ENCODE measurements around the gene MPZL1.

Gene MPZL1

GRCh38 chr1:167675440-167675839, 46.3 kb upstream of the MPZL1 start:
- no peak for ATAC-seq
- TF ChIP-seq TOX (CRISPR knock-in tag; IDR thresholded peaks at IDR 0.05; ENCODE audit: borderline replicate concordance) (no peak), RARB (CRISPR knock-in tag; IDR thresholded peaks at IDR 0.05) (no peak), OSR1 (CRISPR knock-in tag; IDR thresholded peaks at IDR 0.05) (no peak), ARNTL (CRISPR knock-in tag; IDR thresholded peaks at IDR 0.05; ENCODE audit: borderline replicate concordance, low read depth) (no peak)

DNA sequence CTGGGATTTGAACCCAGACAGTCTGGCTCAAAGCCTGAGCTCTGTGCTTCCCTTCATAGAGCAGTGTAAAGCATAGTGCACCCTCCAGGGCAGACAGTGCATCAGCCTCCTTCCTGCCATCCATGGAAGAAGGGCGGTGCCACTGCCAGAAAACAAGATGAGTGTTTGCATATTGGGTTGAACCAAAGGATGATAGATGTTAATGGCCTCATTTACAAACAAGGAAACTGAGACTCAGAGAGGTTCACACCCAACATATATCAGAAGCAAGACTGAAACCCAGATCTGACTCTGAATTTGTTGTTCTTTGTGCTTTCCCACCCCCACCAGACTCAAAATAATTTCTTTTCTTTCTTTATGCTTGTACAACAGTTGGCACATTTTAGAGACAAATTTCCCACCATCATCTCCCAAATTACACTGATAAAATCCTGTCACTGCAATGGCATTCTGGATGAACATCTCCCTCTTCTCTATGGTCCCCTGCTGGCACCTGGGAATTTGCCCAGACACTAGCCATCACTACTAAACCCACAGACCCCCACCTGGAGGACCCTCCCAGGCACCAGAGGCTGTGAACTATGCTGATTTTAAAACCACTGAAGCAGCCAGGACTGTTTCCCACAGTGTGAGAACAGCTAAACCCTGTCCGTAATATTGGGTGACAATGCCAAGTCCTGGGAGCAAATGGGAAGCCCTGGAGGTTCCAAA, 45.4 kb upstream of the MPZL1 start:
- TF ChIP-seq, protein P1, sequence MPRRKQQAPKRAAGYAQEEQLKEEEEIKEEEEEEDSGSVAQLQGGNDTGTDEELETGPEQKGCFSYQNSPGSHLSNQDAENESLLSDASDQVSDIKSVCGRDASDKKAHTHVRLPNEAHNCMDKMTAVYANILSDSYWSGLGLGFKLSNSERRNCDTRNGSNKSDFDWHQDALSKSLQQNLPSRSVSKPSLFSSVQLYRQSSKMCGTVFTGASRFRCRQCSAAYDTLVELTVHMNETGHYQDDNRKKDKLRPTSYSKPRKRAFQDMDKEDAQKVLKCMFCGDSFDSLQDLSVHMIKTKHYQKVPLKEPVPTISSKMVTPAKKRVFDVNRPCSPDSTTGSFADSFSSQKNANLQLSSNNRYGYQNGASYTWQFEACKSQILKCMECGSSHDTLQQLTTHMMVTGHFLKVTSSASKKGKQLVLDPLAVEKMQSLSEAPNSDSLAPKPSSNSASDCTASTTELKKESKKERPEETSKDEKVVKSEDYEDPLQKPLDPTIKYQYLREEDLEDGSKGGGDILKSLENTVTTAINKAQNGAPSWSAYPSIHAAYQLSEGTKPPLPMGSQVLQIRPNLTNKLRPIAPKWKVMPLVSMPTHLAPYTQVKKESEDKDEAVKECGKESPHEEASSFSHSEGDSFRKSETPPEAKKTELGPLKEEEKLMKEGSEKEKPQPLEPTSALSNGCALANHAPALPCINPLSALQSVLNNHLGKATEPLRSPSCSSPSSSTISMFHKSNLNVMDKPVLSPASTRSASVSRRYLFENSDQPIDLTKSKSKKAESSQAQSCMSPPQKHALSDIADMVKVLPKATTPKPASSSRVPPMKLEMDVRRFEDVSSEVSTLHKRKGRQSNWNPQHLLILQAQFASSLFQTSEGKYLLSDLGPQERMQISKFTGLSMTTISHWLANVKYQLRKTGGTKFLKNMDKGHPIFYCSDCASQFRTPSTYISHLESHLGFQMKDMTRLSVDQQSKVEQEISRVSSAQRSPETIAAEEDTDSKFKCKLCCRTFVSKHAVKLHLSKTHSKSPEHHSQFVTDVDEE (CRISPR knock-in tag; IDR thresholded peaks at IDR 0.05), result no peak
- TF ChIP-seq PPARA (CRISPR knock-in tag; IDR thresholded peaks at IDR 0.05; ENCODE audit: borderline replicate concordance), result no peak
- no peak for TF ChIP-seq PATZ1 (CRISPR knock-in tag; IDR thresholded peaks at IDR 0.05; ENCODE audit: borderline replicate concordance)
- TF ChIP-seq RARB (CRISPR knock-in tag; IDR thresholded peaks at IDR 0.05), result no peak
- TF ChIP-seq ISL1 (CRISPR knock-in tag; IDR thresholded peaks at IDR 0.05), result no peak
- no peak for TF ChIP-seq BACH2 (CRISPR knock-in tag; IDR thresholded peaks at IDR 0.05; ENCODE audit: borderline replicate concordance)
- TF ChIP-seq OSR1 (CRISPR knock-in tag; IDR thresholded peaks at IDR 0.05), result no peak
- no peak for TF ChIP-seq TOX (CRISPR knock-in tag; IDR thresholded peaks at IDR 0.05; ENCODE audit: borderline replicate concordance)
- no peak for TF ChIP-seq ZNF565 (CRISPR knock-in tag; conservative IDR thresholded peaks at IDR 0.05; ENCODE audit: low read depth)
- TF ChIP-seq CSDC2 (CRISPR knock-in tag; IDR thresholded peaks at IDR 0.05), result no peak
- no peak for TF ChIP-seq CREB5 (CRISPR knock-in tag; IDR thresholded peaks at IDR 0.05; ENCODE audit: low read depth)
- TF ChIP-seq ZNF8 (CRISPR knock-in tag; IDR thresholded peaks at IDR 0.05), result no peak
- TF ChIP-seq SNAI2 (CRISPR knock-in tag; IDR thresholded peaks at IDR 0.05), result no peak
- no peak for ATAC-seq

GRCh38 chr1:167676916-167677848, 44.6 kb upstream of the MPZL1 start:
- TF ChIP-seq RARB (CRISPR knock-in tag; IDR thresholded peaks at IDR 0.05) (no peak), ZFP3 (CRISPR knock-in tag; IDR thresholded peaks at IDR 0.05) (no peak), CREB5 (CRISPR knock-in tag; IDR thresholded peaks at IDR 0.05; ENCODE audit: low read depth) (no peak), ESRRG (CRISPR knock-in tag; IDR thresholded peaks at IDR 0.05) (no peak), ARNTL (CRISPR knock-in tag; IDR thresholded peaks at IDR 0.05; ENCODE audit: borderline replicate concordance, low read depth) (no peak), TOX (CRISPR knock-in tag; IDR thresholded peaks at IDR 0.05; ENCODE audit: borderline replicate concordance) (no peak), ZNF565 (CRISPR knock-in tag; conservative IDR thresholded peaks at IDR 0.05; ENCODE audit: low read depth) (no peak), PPARA (CRISPR knock-in tag; IDR thresholded peaks at IDR 0.05; ENCODE audit: borderline replicate concordance) (no peak), OSR1 (CRISPR knock-in tag; IDR thresholded peaks at IDR 0.05) (no peak), TCF4 (CRISPR knock-in tag; IDR thresholded peaks at IDR 0.05; ENCODE audit: borderline replicate concordance) (no peak), ISL1 (CRISPR knock-in tag; IDR thresholded peaks at IDR 0.05) (no peak), POU6F1 (CRISPR knock-in tag; IDR thresholded peaks at IDR 0.05; ENCODE audit: borderline replicate concordance, low read depth) (no peak), ZNF8 (CRISPR knock-in tag; IDR thresholded peaks at IDR 0.05) (no peak), GLIS3 (CRISPR knock-in tag; IDR thresholded peaks at IDR 0.05) (no peak), ZFP30 (CRISPR knock-in tag; IDR thresholded peaks at IDR 0.05) (no peak), ZC3H10 (CRISPR knock-in tag; IDR thresholded peaks at IDR 0.05) (no peak)
- TF ChIP-seq, protein P2, sequence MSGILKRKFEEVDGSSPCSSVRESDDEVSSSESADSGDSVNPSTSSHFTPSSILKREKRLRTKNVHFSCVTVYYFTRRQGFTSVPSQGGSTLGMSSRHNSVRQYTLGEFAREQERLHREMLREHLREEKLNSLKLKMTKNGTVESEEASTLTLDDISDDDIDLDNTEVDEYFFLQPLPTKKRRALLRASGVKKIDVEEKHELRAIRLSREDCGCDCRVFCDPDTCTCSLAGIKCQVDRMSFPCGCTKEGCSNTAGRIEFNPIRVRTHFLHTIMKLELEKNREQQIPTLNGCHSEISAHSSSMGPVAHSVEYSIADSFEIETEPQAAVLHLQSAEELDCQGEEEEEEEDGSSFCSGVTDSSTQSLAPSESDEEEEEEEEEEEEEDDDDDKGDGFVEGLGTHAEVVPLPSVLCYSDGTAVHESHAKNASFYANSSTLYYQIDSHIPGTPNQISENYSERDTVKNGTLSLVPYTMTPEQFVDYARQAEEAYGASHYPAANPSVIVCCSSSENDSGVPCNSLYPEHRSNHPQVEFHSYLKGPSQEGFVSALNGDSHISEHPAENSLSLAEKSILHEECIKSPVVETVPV (CRISPR knock-in tag; IDR thresholded peaks at IDR 0.05), result no peak
- ATAC-seq, result no peak
